ENCODE data around the gene ZNF783. TPM values are rescaled to one million over a fixed set of nuclear protein-coding genes. Genes with fewer than 3 reads are reported as not detected.

Gene ZNF783
- total RNA-seq (2021) (15.8 and 22.2 TPM in 2 replicates), Bru-seq, nascent RNA (percentile 82 among the genes with signal in this experiment), BruChase-seq, experiment 1, labeled RNA remaining after a 2-hour chase (percentile 84 among the genes with signal in this experiment), BruChase-seq, experiment 2, labeled RNA remaining after a 6-hour chase (percentile 73 among the genes with signal in this experiment)
- long read RNA-seq, full-length matches to known transcripts, result 2 of 10 reads
- long read RNA-seq, partial matches to known transcripts, result 1 of 10 reads
- long read RNA-seq, other reads (novel, unspliced or antisense), result 7 of 10 reads

DNA sequence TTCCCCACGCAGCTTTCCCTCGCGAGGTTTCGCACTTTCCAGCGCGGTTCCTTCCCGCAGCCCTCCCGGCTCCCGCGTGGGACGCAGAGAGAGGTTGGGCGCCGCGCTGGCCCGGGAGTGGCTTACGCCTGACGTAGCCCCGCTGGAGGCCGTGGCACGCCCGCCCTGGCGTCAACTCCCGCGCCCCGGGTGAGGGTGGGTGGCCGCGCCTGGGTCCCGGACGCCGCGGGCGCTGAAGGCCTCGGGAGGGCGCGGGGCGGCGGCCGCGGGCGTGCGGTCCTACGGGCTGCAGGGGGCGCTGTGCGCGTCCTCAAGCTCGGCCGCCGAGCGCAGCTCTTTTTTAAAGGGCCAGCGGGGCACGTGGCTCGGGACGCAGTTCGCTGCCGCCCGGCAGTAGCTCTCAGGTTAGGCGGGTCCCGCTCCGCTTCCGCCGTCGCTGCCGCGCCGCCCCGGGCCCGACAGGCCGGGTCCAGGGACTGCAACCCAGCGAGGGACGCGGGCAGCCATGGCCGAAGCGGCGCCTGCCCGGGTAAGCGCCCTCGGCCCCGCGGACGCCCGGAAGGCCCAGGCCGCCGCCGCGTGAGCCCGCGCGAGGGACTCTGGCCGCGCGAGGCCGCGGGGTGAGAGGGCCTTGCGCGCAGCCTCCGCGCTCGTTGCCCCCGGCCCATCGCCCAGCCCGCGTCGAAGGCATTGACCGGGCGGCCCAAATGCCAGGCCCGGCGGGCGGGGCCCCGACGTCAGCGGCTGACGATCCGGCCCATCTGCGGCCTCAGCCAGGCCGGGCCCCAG, at the start of gene ZNF783:
TSS of gene ZNF783 (plus strand) at position 368 of the 789 bp plus-strand sequence. CDS start at position 506, 138 bp downstream.
- Histone ChIP-seq H3K79me2 (ENCODE audit: low read depth) (peaks cover 19% of the 10 kb centered on the region), H3K4me2 (peak within 1 kb of the TSS; percentile 90), H3K9me2 (ENCODE audit: insufficient read depth) (no peaks in the 10 kb centered on the region), H3K4me3 (peak within 1 kb of the TSS; percentile 89), H3K27me3 (ENCODE audit: insufficient read depth, low read depth) (no peaks in the 10 kb centered on the region), H3F3A (ENCODE audit: insufficient read depth, low read depth) (peaks cover 29% of the 10 kb centered on the region), H3K27ac (peak within 1 kb of the TSS; percentile 74), H3K36me3 (ENCODE audit: low read depth) (0 out of 2 replicates have a peak, but pooled peaks cover 12% of the 10 kb centered on the region), H4K20me1 (ENCODE audit: insufficient read depth) (peaks cover 4% of the 10 kb centered on the region), H2AFZ (peak within 1 kb of the TSS; percentile 90), H3K9me3 (ENCODE audit: insufficient read depth, low read depth) (no peaks in the 10 kb centered on the region), H3K4me1 (replicated peaks; ENCODE audit: insufficient read depth) (peaks cover 16% of the 10 kb centered on the region; the same call in 1 of the 2 replicates)
- intact Hi-C loops (cut with micrococcal nuclease; ENCODE audit: unreplicated experiment), result loop anchor here (1.0 to 2.0 kb wide), 6 partner anchors 23 to 362 kb away; partner anchors contain the start of genes ZNF212, ZNF282 and ZNF746
- BruUV-seq (replicated peaks), result no TSS peak
- TF ChIP-seq, protein P1, sequence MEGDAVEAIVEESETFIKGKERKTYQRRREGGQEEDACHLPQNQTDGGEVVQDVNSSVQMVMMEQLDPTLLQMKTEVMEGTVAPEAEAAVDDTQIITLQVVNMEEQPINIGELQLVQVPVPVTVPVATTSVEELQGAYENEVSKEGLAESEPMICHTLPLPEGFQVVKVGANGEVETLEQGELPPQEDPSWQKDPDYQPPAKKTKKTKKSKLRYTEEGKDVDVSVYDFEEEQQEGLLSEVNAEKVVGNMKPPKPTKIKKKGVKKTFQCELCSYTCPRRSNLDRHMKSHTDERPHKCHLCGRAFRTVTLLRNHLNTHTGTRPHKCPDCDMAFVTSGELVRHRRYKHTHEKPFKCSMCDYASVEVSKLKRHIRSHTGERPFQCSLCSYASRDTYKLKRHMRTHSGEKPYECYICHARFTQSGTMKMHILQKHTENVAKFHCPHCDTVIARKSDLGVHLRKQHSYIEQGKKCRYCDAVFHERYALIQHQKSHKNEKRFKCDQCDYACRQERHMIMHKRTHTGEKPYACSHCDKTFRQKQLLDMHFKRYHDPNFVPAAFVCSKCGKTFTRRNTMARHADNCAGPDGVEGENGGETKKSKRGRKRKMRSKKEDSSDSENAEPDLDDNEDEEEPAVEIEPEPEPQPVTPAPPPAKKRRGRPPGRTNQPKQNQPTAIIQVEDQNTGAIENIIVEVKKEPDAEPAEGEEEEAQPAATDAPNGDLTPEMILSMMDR (conservative IDR thresholded peaks at IDR 0.05), result peak; percentile 68
- no peak for TF ChIP-seq EZH2 (IDR thresholded peaks at IDR 0.05; ENCODE audit: low read depth)
- ChIA-PET POLR2A (ENCODE audit: unreplicated experiment) (interaction anchor here (0.6 kb wide), 1 partner anchor 23 kb away, joined by 5 read pairs; no protein-coding TSS in a partner anchor), CTCF (interaction anchor here (0.6 to 2.4 kb wide), 7 partner anchors 23 to 479 kb away, joined by 3 to 10 read pairs (median 3); partner anchors contain the start of gene ZNF282)
- peak; percentile 74 to 90 for DNase-seq

DNA sequence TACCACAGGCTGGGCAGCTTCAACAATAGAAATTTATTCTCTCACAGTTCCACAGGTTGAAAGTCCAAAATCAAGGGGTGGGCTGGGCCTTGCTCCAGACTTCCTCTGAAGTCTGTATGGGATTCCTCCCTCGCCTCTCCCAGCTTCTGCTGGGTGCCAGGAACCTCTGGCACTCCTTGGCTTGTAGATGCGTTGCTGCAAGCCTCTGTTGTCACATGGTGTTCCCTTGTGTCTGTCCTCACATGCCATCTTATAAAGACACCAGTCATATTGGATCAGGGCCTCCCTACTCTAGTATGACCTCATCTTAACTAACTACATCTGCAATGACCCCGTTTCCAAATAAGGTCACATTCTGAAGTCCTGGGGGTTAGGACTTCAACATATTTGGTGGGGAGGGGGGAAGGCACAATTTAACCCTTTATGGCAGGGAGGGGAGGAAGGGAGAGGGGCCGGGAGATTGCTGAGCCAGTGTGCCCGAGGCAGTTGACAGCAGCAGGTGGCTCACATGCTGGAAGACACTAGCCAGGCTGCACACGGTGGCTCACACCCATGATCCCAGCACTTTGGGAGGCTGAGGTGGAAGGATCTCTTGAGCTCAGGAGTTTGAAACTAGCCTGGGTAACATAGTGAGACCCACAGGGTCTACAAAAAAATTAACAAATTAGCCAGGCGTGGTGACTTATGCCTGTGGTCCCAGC, 47.8 kb upstream of the ZNF783 start:
- intact Hi-C loops (cut with micrococcal nuclease; ENCODE audit: unreplicated experiment), result no loop called here
- H3F3A ChIP-seq (ENCODE audit: insufficient read depth, low read depth), result peaks cover 6% of the 10 kb centered on the region; the same call in 1 of the 2 replicates
- H3K4me3 ChIP-seq, result no peak overlapping the region
- H3K27ac ChIP-seq, result no peak overlapping the region
- no TSS peak for BruUV-seq (replicated peaks)
- no peaks in the 10 kb centered on the region for H3K9me2 ChIP-seq (ENCODE audit: insufficient read depth)
- H3K4me2 ChIP-seq, result no peak overlapping the region
- ChIA-PET CTCF (no interaction called here), POLR2A (ENCODE audit: unreplicated experiment) (no interaction called here)
- H3K79me2 ChIP-seq (ENCODE audit: low read depth), result no peaks in the 10 kb centered on the region; the same call in 1 of the 2 replicates
- no peak for DNase-seq
- H2AFZ ChIP-seq, result no peak overlapping the region
- TF ChIP-seq, protein P1 (conservative IDR thresholded peaks at IDR 0.05), result no peak
- H4K20me1 ChIP-seq (ENCODE audit: insufficient read depth), result no peaks in the 10 kb centered on the region
- peaks cover 60% of the 10 kb centered on the region for H3K36me3 ChIP-seq (ENCODE audit: low read depth)
- no peaks in the 10 kb centered on the region for H3K4me1 ChIP-seq (replicated peaks; ENCODE audit: insufficient read depth)
- no peaks in the 10 kb centered on the region for H3K9me3 ChIP-seq (ENCODE audit: insufficient read depth, low read depth)
- no peaks in the 10 kb centered on the region for H3K27me3 ChIP-seq (ENCODE audit: insufficient read depth, low read depth)

DNA sequence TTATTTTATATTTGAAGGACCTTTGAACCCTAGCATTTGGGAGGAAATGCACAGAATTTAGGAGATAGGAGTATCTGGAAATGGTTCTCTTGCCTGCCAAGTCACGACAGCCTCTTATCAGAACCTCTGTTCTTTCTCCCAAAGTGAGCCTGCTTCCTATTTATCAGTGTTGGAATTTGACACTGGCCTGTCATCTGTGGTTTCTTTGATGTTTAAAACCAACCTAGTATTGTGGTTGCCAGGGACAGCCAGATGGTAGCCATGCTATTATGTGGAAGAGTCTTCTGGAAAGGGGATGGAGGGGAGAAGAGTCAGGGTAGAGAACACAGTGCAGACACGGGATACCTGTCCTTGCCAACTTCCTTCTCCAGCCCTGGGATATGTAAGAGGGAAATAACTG, 45.6 kb upstream of the ZNF783 start:
- TF ChIP-seq, protein P1 (conservative IDR thresholded peaks at IDR 0.05), result no peak
- no peak for TF ChIP-seq EZH2 (IDR thresholded peaks at IDR 0.05; ENCODE audit: low read depth)
- BruUV-seq (replicated peaks), result no TSS peak
- H3K27ac ChIP-seq, result no peak overlapping the region
- H3F3A ChIP-seq (ENCODE audit: insufficient read depth, low read depth), result peaks cover 5% of the 10 kb centered on the region; the same call in 1 of the 2 replicates
- H3K4me2 ChIP-seq, result no peak overlapping the region
- no peaks in the 10 kb centered on the region for H3K27me3 ChIP-seq (ENCODE audit: insufficient read depth, low read depth)
- no peaks in the 10 kb centered on the region for H3K9me2 ChIP-seq (ENCODE audit: insufficient read depth)
- H3K4me1 ChIP-seq (replicated peaks; ENCODE audit: insufficient read depth), result no peaks in the 10 kb centered on the region
- H3K4me3 ChIP-seq, result no peak overlapping the region
- CTCF ChIA-PET, result no interaction called here
- no peaks in the 10 kb centered on the region; the same call in 1 of the 2 replicates for H3K79me2 ChIP-seq (ENCODE audit: low read depth)
- intact Hi-C loops (cut with micrococcal nuclease; ENCODE audit: unreplicated experiment), result no loop called here
- H3K36me3 ChIP-seq (ENCODE audit: low read depth), result peaks cover 43% of the 10 kb centered on the region
- no peak overlapping the region for H2AFZ ChIP-seq
- no peaks in the 10 kb centered on the region for H3K9me3 ChIP-seq (ENCODE audit: insufficient read depth, low read depth)
- no peaks in the 10 kb centered on the region for H4K20me1 ChIP-seq (ENCODE audit: insufficient read depth)
- DNase-seq, result no peak
- POLR2A ChIA-PET (ENCODE audit: unreplicated experiment), result no interaction called here

Measured in PC-9 (cell line).